Heart right ventricle (tissue), 16 donors: Measurements from ENCODE around the gene ZNF80. TPM values are rescaled to one million over a fixed set of nuclear protein-coding genes. Genes with fewer than 3 reads are reported as not detected.

Experiments used
- ATAC-seq, 8 donors: fragments of 200-7000 bp; cut with Tn5 transposase; one replicate each; pipeline ENCODE4 v1.9.1; 2020; ENCODE audit warnings: mild to moderate bottlenecking in 8 of 8, moderate library complexity in 8 of 8, moderate number of reproducible peaks in 1 of 8
- DNase-seq, 2 donors: peaks; one replicate each; pipeline ENCODE4 v3.0.0-alpha.2; 2020
- H3K27ac ChIP-seq, 10 donors: fragments of 200-600 bp; sonication (generic) in 2 of 10; one replicate each; pipeline versions ENCODE4 v1.5.0 to v1.8.0; 2020 to 2022; ENCODE audit warnings: mild to moderate bottlenecking in 3 of 10
- H3K27me3 ChIP-seq, 7 donors: fragments of 200-600 bp; one replicate each; pipeline ENCODE4 v1.8.0; 2021 to 2022; ENCODE audit warnings: mild to moderate bottlenecking in 2 of 7
- H3K36me3 ChIP-seq, 9 donors: fragments of 200-600 bp; sonication (generic) in 1 of 9; one replicate each; pipeline versions ENCODE4 v1.5.0 to v1.8.0; 2020 to 2022; ENCODE audit warnings: mild to moderate bottlenecking in 2 of 9
- H3K4me1 ChIP-seq, 9 donors: fragments of 200-600 bp; sonication (generic) in 1 of 9; one replicate each; pipeline versions ENCODE4 v1.5.0 to v1.8.0; 2020 to 2022; ENCODE audit warnings: mild to moderate bottlenecking in 4 of 9
- H3K4me3 ChIP-seq, 10 donors: fragments of 200-600 bp; sonication (generic) in 2 of 10; one replicate each; pipeline versions ENCODE4 v1.5.0 to v1.8.0; 2020 to 2022; ENCODE audit warnings: mild to moderate bottlenecking in 7 of 10, moderate library complexity in 2 of 10
- H3K9me3 ChIP-seq, 11 donors: fragments of 200-600 bp in 10 of 11; sonication (generic) in 2 of 11; one replicate each; pipeline versions ENCODE4 v1.5.0 to v1.8.0; 2013 to 2022; ENCODE audit warnings: mild to moderate bottlenecking in 2 of 11, control low read depth in 1 of 11, moderate library complexity in 1 of 11
- CTCF ChIP-seq, 9 donors: fragments of 200-600 bp; sonication (generic) in 2 of 9; IDR thresholded peaks; one replicate each; pipeline versions ENCODE4 v1.5.0 to v1.8.0; 2021 to 2022; ENCODE audit warnings: antibody characterized with exemption in 9 of 9, mild to moderate bottlenecking in 5 of 9, moderate library complexity in 1 of 9
- WGBS, 2 donors: extraction: QIAGEN DNeasy Blood & Tissue Kit; methylation state at CpG; one replicate each; pipeline ENCODE4 v1.1.7; 2013; ENCODE audit warnings: inconsistent platforms in 1 of 2; 5-methylcytosine and 5-hydroxymethylcytosine counted together
- intact Hi-C, 10 donors: fragments of 100-400 bp; cut with DNase I; formaldehyde crosslinking; loops; one replicate each; pipeline versions ENCODE4 v1.11.1 to v1.14.2; 2022
- polyA plus RNA-seq, 2 donors: library from polyadenylated mRNA; stranded (reverse); fragments of 200-250 nt; gene quantifications; one replicate each; pipeline ENCODE4 v1.2.3, GENCODE V29; 2013
- total RNA-seq, 10 donors: library from RNA; stranded (reverse); fragmentation: NEBNext Ultra II Directional in 3 of 10; extraction: Animal tissue kit (Norgen Biotek cat#: 25700) in 3 of 10; gene quantifications; one replicate each; pipeline versions ENCODE4 v1.2.1 to v1.2.4, GENCODE V29; 2021 to 2023
- donor health status: Arrhythmogenic right ventricular cardiomyopathy.
- donor health status: ischemic (EF 13 %, LVEDD 7.1; RV severe dilation, severe dysfunction).
- donor health status: healthy with polysubstance abuse.
- donor health status: DM: no; HTN: yes; CAD: no.
- donor health status: DM: no; HTN: no; CAD: no.
- donor health status: ischemic (EF 25% LVEDD 6.9; RV normal size, moderate dysfunction).
- donor health status: ischemic (EF 25% LVEDD 5.7; RV mildly dilated, moderate dysfunction).
- donor health status: healthy.
- donor health status: DM: yes; HTN: yes; CAD: no.
- donor health status: Ischemic cardiomyopathy.
- donor health status: ischemic (EF 35%, LVEDD 5.7; RV mildly dilated, moderate dysfunction).
- donor health status: nonischemic (EF 11% LVEDD 7.7; RV severe dilation, severe dysfunction).
- donor health status: DM: yes; HTN: yes; CAD: no.
- donor health status: PGD.
- donor health status: ischemic (EF 29% LVEDD 5.4; RV normal size, mild dysfunction).
- donor health status: nonischemic (EF 23%, LVEDD 6.1; RV moderate dilation, normal function).

ZNF80 gene
- total and polyA plus RNA-seq, 12 donors = 0.09 to 0.10 TPM; not detected in 10

GRCh38 chr3:114226313-114226712 is 11.1 kb downstream of the ZNF80 start:
- Histone ChIP-seq H3K27me3 (peaks cover 0 to 14% (median 0%) of the 10 kb centered on the region in 7 donors), H3K27ac (peak overlapping the region in 1 of 10 donors; percentile 71), H3K36me3 (no peaks in the 10 kb centered on the region), H3K4me1 (peaks cover 0 to 23% (median 0%) of the 10 kb centered on the region in 9 donors), H3K9me3 (peaks cover 0 to 22% (median 7%) of the 10 kb centered on the region in 11 donors), H3K4me3 (no peak overlapping the region)
- intact Hi-C loops = no loop called here
- TF ChIP-seq CTCF (IDR thresholded peaks at IDR 0.05) = no peak
- WGBS, 2 donors = 85 to 95% methylated on average over 2 of the region's 2 CpGs
- no peak for DNase-seq
- ATAC-seq = no peak

DNA sequence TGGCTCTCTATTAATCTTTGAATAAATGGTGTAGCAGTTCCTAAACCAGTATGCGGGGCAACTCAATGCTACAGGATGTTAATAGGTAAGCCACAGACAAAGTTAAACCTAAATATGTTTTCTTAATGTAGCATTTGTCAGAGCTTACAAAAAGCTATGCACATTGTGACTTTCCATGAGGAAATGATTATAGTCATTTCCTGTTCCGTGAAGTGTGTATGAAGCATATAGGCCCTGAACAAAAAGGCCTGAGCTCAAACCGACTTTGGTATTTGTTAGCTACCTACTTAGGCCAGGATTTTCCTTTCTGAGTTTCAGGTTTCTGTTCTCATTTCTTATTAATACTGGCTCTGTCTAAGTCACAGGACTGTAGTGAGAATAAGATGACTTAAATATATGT is 14.2 kb downstream of the ZNF80 start:
- DNase-seq = no peak
- no peak for ATAC-seq
- TF ChIP-seq CTCF (IDR thresholded peaks at IDR 0.05) = no peak
- Histone ChIP-seq H3K27me3 (peaks cover 0 to 7% (median 0%) of the 10 kb centered on the region in 7 donors), H3K36me3 (no peaks in the 10 kb centered on the region), H3K27ac (peak overlapping the region in 1 of 10 donors; percentile 82), H3K9me3 (peaks cover 0 to 22% (median 7%) of the 10 kb centered on the region in 11 donors), H3K4me3 (no peak overlapping the region), H3K4me1 (peaks cover 0 to 28% (median 0%) of the 10 kb centered on the region in 9 donors)
- intact Hi-C loops = no loop called here
- WGBS, 2 donors = 74 to 82% methylated on average over 3 of the region's 3 CpGs

- DNase-seq = no peak
- 89 to 94% methylated on average over 1 of the region's 1 CpG for WGBS, 2 donors
- Histone ChIP-seq H3K27ac (peak overlapping the region in 1 of 10 donors; percentile 82), H3K4me3 (no peak overlapping the region), H3K4me1 (peaks cover 0 to 34% (median 0%) of the 10 kb centered on the region in 9 donors), H3K9me3 (peaks cover 0 to 22% (median 7%) of the 10 kb centered on the region in 11 donors), H3K27me3 (peaks cover 0 to 11% (median 0%) of the 10 kb centered on the region in 7 donors), H3K36me3 (no peaks in the 10 kb centered on the region)
- no peak for TF ChIP-seq CTCF (IDR thresholded peaks at IDR 0.05)
- ATAC-seq = no peak
- intact Hi-C loops = no loop called here
Measured at GRCh38 chr3:114221881-114222264, 15.5 kb downstream of the ZNF80 start.

GRCh38 chr3:114221165-114221880 is 16.1 kb downstream of the ZNF80 start:
- 71 to 75% methylated on average over 9 of the region's 9 CpGs for WGBS, 2 donors
- H3K27ac ChIP-seq = peak overlapping the region in 1 of 10 donors; percentile 82
- peak in 7 of 8 donors; percentile 39 to 88 (median 65) for ATAC-seq
- no peak for TF ChIP-seq CTCF (IDR thresholded peaks at IDR 0.05)
- no peaks in the 10 kb centered on the region for H3K36me3 ChIP-seq
- no peak for DNase-seq
- H3K9me3 ChIP-seq = peaks cover 0 to 22% (median 7%) of the 10 kb centered on the region in 11 donors
- peaks cover 0 to 16% (median 0%) of the 10 kb centered on the region in 7 donors for H3K27me3 ChIP-seq
- peaks cover 0 to 34% (median 0%) of the 10 kb centered on the region in 9 donors for H3K4me1 ChIP-seq
- H3K4me3 ChIP-seq = no peak overlapping the region
- intact Hi-C loops = no loop called here
